Measurements from ENCODE around the gene TRIM67. TPM values are rescaled to one million over a fixed set of nuclear protein-coding genes. Genes with fewer than 3 reads are reported as not detected.

The TRIM67 gene
- total RNA-seq, 1 experiment from 2014 or later: 0.54 TPM

DNA sequence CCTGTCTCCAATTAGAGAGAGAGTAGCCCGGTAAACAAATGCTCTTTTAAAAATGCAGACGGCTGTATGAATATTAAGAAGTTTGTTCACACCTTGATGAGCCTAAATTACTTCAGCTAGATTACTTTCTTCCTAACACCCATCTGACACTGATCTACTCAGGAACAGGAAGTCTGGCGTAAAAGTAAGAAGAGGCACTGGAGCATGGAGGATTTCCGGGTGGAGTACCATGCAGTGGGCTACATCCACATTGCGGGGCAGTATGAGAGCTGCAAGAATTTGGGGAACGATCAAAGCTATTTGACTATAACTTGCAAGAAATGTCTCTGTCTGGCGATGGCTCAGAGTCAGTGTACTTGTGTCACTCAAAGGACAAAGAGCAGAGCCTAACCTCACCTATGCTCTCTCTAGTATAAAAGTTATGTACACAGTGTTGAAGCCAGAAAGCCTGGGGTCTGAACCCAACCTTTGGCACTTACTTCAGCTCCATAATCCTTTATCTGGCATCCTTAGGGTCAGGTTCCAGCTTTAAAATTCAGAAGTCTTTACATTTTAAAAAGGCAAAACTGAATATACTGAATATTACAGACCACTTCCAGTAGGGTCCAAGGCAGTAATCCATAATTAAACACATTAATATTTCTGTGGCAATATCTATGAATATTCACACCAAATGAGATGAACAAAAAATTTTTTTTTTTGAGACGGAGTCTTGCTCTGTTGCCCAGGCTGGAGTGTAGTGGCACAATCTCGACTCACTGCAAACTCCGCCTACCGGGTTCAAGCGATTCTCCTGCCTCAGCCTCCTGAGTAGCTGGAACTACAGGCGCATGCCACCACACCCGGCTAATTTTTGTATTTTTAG is 71.2 kb downstream of the TRIM67 start:
- TF ChIP-seq, protein P1, sequence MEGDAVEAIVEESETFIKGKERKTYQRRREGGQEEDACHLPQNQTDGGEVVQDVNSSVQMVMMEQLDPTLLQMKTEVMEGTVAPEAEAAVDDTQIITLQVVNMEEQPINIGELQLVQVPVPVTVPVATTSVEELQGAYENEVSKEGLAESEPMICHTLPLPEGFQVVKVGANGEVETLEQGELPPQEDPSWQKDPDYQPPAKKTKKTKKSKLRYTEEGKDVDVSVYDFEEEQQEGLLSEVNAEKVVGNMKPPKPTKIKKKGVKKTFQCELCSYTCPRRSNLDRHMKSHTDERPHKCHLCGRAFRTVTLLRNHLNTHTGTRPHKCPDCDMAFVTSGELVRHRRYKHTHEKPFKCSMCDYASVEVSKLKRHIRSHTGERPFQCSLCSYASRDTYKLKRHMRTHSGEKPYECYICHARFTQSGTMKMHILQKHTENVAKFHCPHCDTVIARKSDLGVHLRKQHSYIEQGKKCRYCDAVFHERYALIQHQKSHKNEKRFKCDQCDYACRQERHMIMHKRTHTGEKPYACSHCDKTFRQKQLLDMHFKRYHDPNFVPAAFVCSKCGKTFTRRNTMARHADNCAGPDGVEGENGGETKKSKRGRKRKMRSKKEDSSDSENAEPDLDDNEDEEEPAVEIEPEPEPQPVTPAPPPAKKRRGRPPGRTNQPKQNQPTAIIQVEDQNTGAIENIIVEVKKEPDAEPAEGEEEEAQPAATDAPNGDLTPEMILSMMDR (IDR thresholded peaks at IDR 0.05; ENCODE audit: insufficient read depth in 1 of 2, low read depth in 1 of 2, low read length in 1 of 2, severe bottlenecking in 1 of 2, unreplicated experiment in 1 of 2): no peak
- peak overlapping the region; percentile 96 for H3K27ac Mint-ChIP-seq (ENCODE audit: unreplicated experiment)
- Histone ChIP-seq H3K4me1 (peaks cover 49% of the 10 kb centered on the region), H3K36me3 (ENCODE audit: control insufficient read depth, insufficient read depth, low read length) (peaks cover 3% of the 10 kb centered on the region; the same call in 1 of the 2 replicates), H3K4me3 (ENCODE audit: low read depth, low read length) (no peak overlapping the region), H3K27me3 (replicated peaks; ENCODE audit: control insufficient read depth, insufficient read depth, low read length) (no peaks in the 10 kb centered on the region), H3K9me3 (no peaks in the 10 kb centered on the region)
- POLR2A ChIA-PET: interaction anchor here (0.6 to 1.7 kb wide), 7 partner anchors 8 to 423 kb away, joined by 3 to 14 read pairs (median 4); partner anchors contain the start of genes C1orf198, EXOC8 and SPRTN
- H3K4me3 Mint-ChIP-seq (ENCODE audit: unreplicated experiment): peak overlapping the region; percentile 71
- H3K9me3 Mint-ChIP-seq (ENCODE audit: unreplicated experiment): no peaks in the 10 kb centered on the region
- peaks cover 40% of the 10 kb centered on the region for H3K4me1 Mint-ChIP-seq (ENCODE audit: low read depth, unreplicated experiment)
- CTCF ChIA-PET: interaction anchor here (1.0 to 2.2 kb wide), 3 partner anchors 13 to 294 kb away, joined by 3 to 9 read pairs (median 3); no protein-coding TSS in a partner anchor
- intact Hi-C loops (cut with micrococcal nuclease; ENCODE audit: unreplicated experiment): no loop called here
- peak in 1 of 2 experiments; percentile 56 for DNase-seq
- BruUV-seq (replicated peaks): no TSS peak
- peaks cover 70% of the 10 kb centered on the region for H3K36me3 Mint-ChIP-seq (ENCODE audit: insufficient read depth, unreplicated experiment)
- no peaks in the 10 kb centered on the region for H3K27me3 Mint-ChIP-seq (ENCODE audit: insufficient read depth, unreplicated experiment)

- Histone ChIP-seq H3K4me3 (ENCODE audit: low read depth, low read length) (no peak overlapping the region), H3K27me3 (replicated peaks; ENCODE audit: control insufficient read depth, insufficient read depth, low read length) (no peaks in the 10 kb centered on the region), H3K36me3 (ENCODE audit: control insufficient read depth, insufficient read depth, low read length) (peaks cover 3% of the 10 kb centered on the region; the same call in 1 of the 2 replicates), H3K9me3 (no peaks in the 10 kb centered on the region), H3K4me1 (peaks cover 55% of the 10 kb centered on the region)
- H3K4me3 Mint-ChIP-seq (ENCODE audit: unreplicated experiment): peak overlapping the region; percentile 71
- no peaks in the 10 kb centered on the region for H3K9me3 Mint-ChIP-seq (ENCODE audit: unreplicated experiment)
- BruUV-seq (replicated peaks): no TSS peak
- H3K27me3 Mint-ChIP-seq (ENCODE audit: insufficient read depth, unreplicated experiment): no peaks in the 10 kb centered on the region
- TF ChIP-seq, protein P1 (IDR thresholded peaks at IDR 0.05; ENCODE audit: insufficient read depth in 1 of 2, low read depth in 1 of 2, low read length in 1 of 2, severe bottlenecking in 1 of 2, unreplicated experiment in 1 of 2): no peak
- H3K4me1 Mint-ChIP-seq (ENCODE audit: low read depth, unreplicated experiment): peaks cover 46% of the 10 kb centered on the region
- intact Hi-C loops (cut with micrococcal nuclease; ENCODE audit: unreplicated experiment): loop anchor here (1.0 to 2.0 kb wide), 5 partner anchors 15 to 196 kb away; partner anchors contain the start of gene SPRTN
- ChIA-PET POLR2A (interaction anchor here (0.5 to 1.7 kb wide), 8 partner anchors 8 to 424 kb away, joined by 3 to 14 read pairs (median 4); partner anchors contain the start of genes C1orf198, EXOC8 and SPRTN), CTCF (interaction anchor here (0.6 to 2.2 kb wide), 5 partner anchors 14 to 295 kb away, joined by 3 to 9 read pairs (median 3); partner anchors contain the start of genes EXOC8 and SPRTN)
- DNase-seq: peak; percentile 89 to 94
- H3K36me3 Mint-ChIP-seq (ENCODE audit: insufficient read depth, unreplicated experiment): peaks cover 75% of the 10 kb centered on the region
- peak overlapping the region; percentile 96 for H3K27ac Mint-ChIP-seq (ENCODE audit: unreplicated experiment)
Measured at GRCh38 chr1:231233735-231234417, 72.0 kb downstream of the TRIM67 start.

DNA sequence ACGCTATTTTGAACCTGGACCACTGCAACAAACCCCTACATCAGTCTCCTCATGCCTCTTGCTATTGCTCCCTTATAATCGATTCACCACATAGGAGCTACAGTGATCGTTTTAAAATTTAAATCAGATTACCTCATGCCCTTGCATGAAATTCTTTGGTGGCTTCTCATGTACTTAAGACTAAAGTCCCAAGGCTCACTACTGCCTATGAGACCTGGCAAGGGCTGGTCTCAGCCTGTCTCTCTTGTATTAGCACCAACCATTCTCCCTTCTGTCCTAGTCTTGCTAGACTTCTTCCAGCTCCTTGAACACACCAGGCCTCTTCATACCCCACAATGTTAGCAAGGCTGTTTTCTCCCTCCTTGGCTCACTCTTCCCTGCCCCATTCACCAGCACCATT is 72.6 kb downstream of the TRIM67 start:
- H3K4me3 ChIP-seq (ENCODE audit: low read depth, low read length): no peak overlapping the region
- no peaks in the 10 kb centered on the region for H3K9me3 ChIP-seq
- peak overlapping the region; percentile 96 for H3K27ac Mint-ChIP-seq (ENCODE audit: unreplicated experiment)
- H3K4me1 ChIP-seq: peaks cover 62% of the 10 kb centered on the region
- no peak for DNase-seq
- ChIA-PET CTCF (interaction anchor here (0.6 to 2.2 kb wide), 4 partner anchors 15 to 296 kb away, joined by 3 to 9 read pairs (median 4); partner anchors contain the start of genes EXOC8 and SPRTN), POLR2A (interaction anchor here (1.7 kb wide), 1 partner anchor 103 kb away, joined by 14 read pairs; the partner anchor contains the start of genes EXOC8 and SPRTN)
- peaks cover 75% of the 10 kb centered on the region for H3K36me3 Mint-ChIP-seq (ENCODE audit: insufficient read depth, unreplicated experiment)
- H3K4me3 Mint-ChIP-seq (ENCODE audit: unreplicated experiment): peak overlapping the region; percentile 71
- no peaks in the 10 kb centered on the region for H3K9me3 Mint-ChIP-seq (ENCODE audit: unreplicated experiment)
- H3K4me1 Mint-ChIP-seq (ENCODE audit: low read depth, unreplicated experiment): peaks cover 52% of the 10 kb centered on the region
- BruUV-seq (replicated peaks): TSS peak; percentile 85
- no peaks in the 10 kb centered on the region for H3K27me3 ChIP-seq (replicated peaks; ENCODE audit: control insufficient read depth, insufficient read depth, low read length)
- peaks cover 3% of the 10 kb centered on the region; the same call in 1 of the 2 replicates for H3K36me3 ChIP-seq (ENCODE audit: control insufficient read depth, insufficient read depth, low read length)
- TF ChIP-seq, protein P1 (IDR thresholded peaks at IDR 0.05; ENCODE audit: insufficient read depth in 1 of 2, low read depth in 1 of 2, low read length in 1 of 2, severe bottlenecking in 1 of 2, unreplicated experiment in 1 of 2): no peak
- intact Hi-C loops (cut with micrococcal nuclease; ENCODE audit: unreplicated experiment): loop anchor here (1.0 to 2.0 kb wide), 5 partner anchors 15 to 196 kb away; partner anchors contain the start of gene SPRTN
- no peaks in the 10 kb centered on the region for H3K27me3 Mint-ChIP-seq (ENCODE audit: insufficient read depth, unreplicated experiment)

All from Caco-2 (cell line).